Measurements from ENCODE around the gene PCDHB10. TPM values are rescaled to one million over a fixed set of nuclear protein-coding genes. Genes with fewer than 3 reads are reported as not detected.
"Not testable (repeated sequence)": the region's sequence is repeated elsewhere in the genome, so short reads cannot be mapped to it uniquely, and the experiment has no call there.

PCDHB10 gene
- total RNA-seq: 1 to 10 TPM in 1 of 2 donors, under 1 TPM in 1; 0.17 to 1.1 TPM

- intact Hi-C loops (cut with DNase I): no loop called here
- Histone ChIP-seq H3K36me3 (no peaks in the 10 kb centered on the region), H3K9me3 (peaks cover 5% of the 10 kb centered on the region), H3K4me3 (no peak within 1 kb of the TSS), H3K27ac (no peak within 1 kb of the TSS), H3K9ac (ENCODE audit: low read depth in 2 of 2, low read length in 2 of 2) (no peak within 1 kb of the TSS), H3K4me1 (no peaks in the 10 kb centered on the region), H3K27me3 (no peaks in the 10 kb centered on the region)
- TF ChIP-seq CTCF (IDR thresholded peaks at IDR 0.05): peak; percentile 31
- DNase-seq: peak; percentile 26
Measured at GRCh38 chr5:141192110-141192725, at the start of gene PCDHB10. Gene PCDHB10, plus strand, starts transcription at chr5:141192353. Its CDS starts 200 bp downstream, at chr5:141192553.

- TF ChIP-seq CTCF (IDR thresholded peaks at IDR 0.05): no peak
- no peak for DNase-seq
- H3K9me3 ChIP-seq: no peaks in the 10 kb centered on the region
- no peak within 1 kb of the TSS for H3K9ac ChIP-seq (ENCODE audit: low read depth in 2 of 2, low read length in 2 of 2)
- no peaks in the 10 kb centered on the region for H3K36me3 ChIP-seq
- no peaks in the 10 kb centered on the region for H3K4me1 ChIP-seq
- no peaks in the 10 kb centered on the region for H3K27me3 ChIP-seq
- no peak within 1 kb of the TSS for H3K27ac ChIP-seq
- no peak within 1 kb of the TSS for H3K4me3 ChIP-seq
- intact Hi-C loops (cut with DNase I): no loop called here
Measured at GRCh38 chr5:141149812-141150211, 42.3 kb upstream of the PCDHB10 start, which contains the start of gene PCDHB6. Gene PCDHB6, plus strand, starts transcription at chr5:141150057. Its CDS starts 201 bp downstream, at chr5:141150258.

- H3K9ac ChIP-seq (ENCODE audit: low read depth in 2 of 2, low read length in 2 of 2): no peak overlapping the region
- H3K4me3 ChIP-seq: no peak overlapping the region
- DNase-seq: no peak
- no peaks in the 10 kb centered on the region for H3K4me1 ChIP-seq
- H3K9me3 ChIP-seq: no peaks in the 10 kb centered on the region
- H3K27ac ChIP-seq: no peak overlapping the region
- H3K36me3 ChIP-seq: no peaks in the 10 kb centered on the region
- intact Hi-C loops (cut with DNase I): no loop called here
- TF ChIP-seq CTCF (IDR thresholded peaks at IDR 0.05): no peak
- no peaks in the 10 kb centered on the region for H3K27me3 ChIP-seq
Measured at GRCh38 chr5:141150224-141150992, 41.7 kb upstream of the PCDHB10 start.

GRCh38 chr5:141150993-141151325 lies 41.2 kb upstream of the PCDHB10 start:
- intact Hi-C loops (cut with DNase I): no loop called here
- no peaks in the 10 kb centered on the region for H3K9me3 ChIP-seq

GRCh38 chr5:141151632-141152031 lies 40.5 kb upstream of the PCDHB10 start:
- H3K4me3 ChIP-seq; intact Hi-C loops (cut with DNase I); H3K27ac ChIP-seq; DNase-seq; H3K36me3 ChIP-seq; H3K4me1 ChIP-seq; H3K27me3 ChIP-seq; H3K9ac ChIP-seq (ENCODE audit: low read depth in 2 of 2, low read length in 2 of 2); H3K9me3 ChIP-seq: not testable (repeated sequence)

More at GRCh38 chr5:141150993-141151325, 41.2 kb upstream of the PCDHB10 start:
- TF ChIP-seq CTCF (IDR thresholded peaks at IDR 0.05): no peak
- Histone ChIP-seq H3K27ac (no peak overlapping the region), H3K9ac (ENCODE audit: low read depth in 2 of 2, low read length in 2 of 2) (no peak overlapping the region), H3K36me3 (no peaks in the 10 kb centered on the region), H3K27me3 (no peaks in the 10 kb centered on the region), H3K4me1 (no peaks in the 10 kb centered on the region), H3K4me3 (no peak overlapping the region)
- no peak for DNase-seq

- H3K9ac ChIP-seq (ENCODE audit: low read depth in 2 of 2, low read length in 2 of 2); intact Hi-C loops (cut with DNase I); H3K27ac ChIP-seq; H3K4me3 ChIP-seq; H3K27me3 ChIP-seq; H3K36me3 ChIP-seq; H3K9me3 ChIP-seq; H3K4me1 ChIP-seq; DNase-seq: not testable (repeated sequence)
Measured at GRCh38 chr5:141152096-141152495, 40.1 kb upstream of the PCDHB10 start.
